A673 (cell line): ENCODE data around the gene OXSR1. TPM values are rescaled to one million over a fixed set of nuclear protein-coding genes. Genes with fewer than 3 reads are reported as not detected.

Experiments
- BruUV-seq: library from RNA; stranded (reverse); fragments of 400-500 nt; replicated peaks from 2 replicates; lab custom pipeline; 2021; lab: Mats Ljungman, UMichigan
- CTCF ChIA-PET: fragments of 300-600 bp; sonication (Branson Sonifier 250); formaldehyde crosslinking; loops from one replicate; lab custom pipeline; 2022; ENCODE audit warnings: antibody characterized with exemption; lab: Charles Lee
- POLR2A ChIA-PET: fragments of 300-600 bp; sonication (Branson Sonifier 250); formaldehyde crosslinking; loops from one replicate; lab custom pipeline; 2022; ENCODE audit warnings: antibody characterized with exemption; ENCODE audit not compliant: low non-redundant PET; lab: Charles Lee
- DNase-seq: peaks from one replicate; pipeline ENCODE4 v3.0.0-alpha.2; 2015; ENCODE audit warnings: low spot score
- H3K27ac ChIP-seq: fragments of 200-600 bp; sonication (generic); 2 replicates; pipeline ENCODE4 v1.5.1; 2016; ENCODE audit warnings: mixed run types, low read depth, mild to moderate bottlenecking, mixed read lengths, antibody characterized with exemption, low read length; ENCODE audit not compliant: poor library complexity, severe bottlenecking
- H3K27me3 ChIP-seq: fragments of 200-600 bp; sonication (generic); replicated peaks from 2 replicates; pipeline ENCODE4 v1.6.1; 2017; ENCODE audit warnings: mixed run types, low read depth, mild to moderate bottlenecking, mixed read lengths, antibody characterized with exemption, low read length; ENCODE audit not compliant: insufficient read depth, poor library complexity
- H3K36me3 ChIP-seq: fragments of 200-600 bp; sonication (generic); 2 replicates; pipeline ENCODE4 v1.6.1; 2016; ENCODE audit warnings: mixed run types, mild to moderate bottlenecking, mixed read lengths, antibody characterized with exemption, low read length; ENCODE audit not compliant: insufficient read depth, poor library complexity, severe bottlenecking
- H3K4me1 ChIP-seq: fragments of 200-600 bp; sonication (generic); 2 replicates; pipeline ENCODE4 v1.6.1; 2017; ENCODE audit warnings: mixed run types, mild to moderate bottlenecking, mixed read lengths, antibody characterized with exemption, low read length; ENCODE audit not compliant: insufficient read depth, poor library complexity, severe bottlenecking
- H3K4me3 ChIP-seq: fragments of 200-600 bp; sonication (generic); 2 replicates; pipeline ENCODE4 v1.5.1; 2016; ENCODE audit warnings: low read depth, mixed run types, mild to moderate bottlenecking, mixed read lengths, low read length; ENCODE audit not compliant: poor library complexity, severe bottlenecking
- H3K9me3 ChIP-seq: fragments of 200-600 bp; sonication (generic); 2 replicates; pipeline ENCODE4 v1.6.1; 2016; ENCODE audit warnings: mixed run types, low read depth, mild to moderate bottlenecking, mixed read lengths, antibody characterized with exemption, low read length; ENCODE audit not compliant: poor library complexity, severe bottlenecking
- CTCF ChIP-seq: fragments of 300-800, 200-600 bp; sonication (generic); conservative IDR thresholded peaks from 2 replicates; pipeline ENCODE4 v1.5.1; 2017; ENCODE audit warnings: low read depth, mild to moderate bottlenecking, antibody characterized with exemption, low read length, moderate library complexity, mixed read lengths
- EZH2 ChIP-seq: fragments of 200-600 bp; sonication (generic); IDR thresholded peaks from 2 replicates; pipeline ENCODE4 v1.6.1; 2017; ENCODE audit warnings: borderline replicate concordance, low read depth, mild to moderate bottlenecking, mixed read lengths, antibody characterized with exemption, low read length; ENCODE audit not compliant: poor library complexity, severe bottlenecking
- intact Hi-C: fragments of 100-400 bp; cut with micrococcal nuclease; formaldehyde crosslinking; loops from one replicate; pipeline ENCODE4 v1.10.0; 2022; ENCODE audit not compliant: unreplicated experiment
- total RNA-seq: library from RNA; stranded (reverse); gene quantifications from 2 replicates; pipeline ENCODE4 v1.2.3, GENCODE V29; 2021

Gene OXSR1
- total RNA-seq, 1 experiment from 2014 or later: 30.9 TPM

GRCh38 chr3:38227989-38228388 lies 62.7 kb downstream of the OXSR1 start:
- intact Hi-C loops: no loop called here
- peaks cover 26% of the 10 kb centered on the region for H3K4me1 ChIP-seq
- H3K36me3 ChIP-seq: peaks cover 4% of the 10 kb centered on the region
- DNase-seq: peak; percentile 74
- TF ChIP-seq EZH2 (no peak), CTCF (no peak)
- no peaks in the 10 kb centered on the region for H3K9me3 ChIP-seq
- no peaks in the 10 kb centered on the region for H3K27me3 ChIP-seq
- H3K4me3 ChIP-seq: no peak overlapping the region
- BruUV-seq: no TSS peak
- ChIA-PET CTCF (no interaction called here), POLR2A (no interaction called here)
- peak overlapping the region; percentile 54 for H3K27ac ChIP-seq

- Histone ChIP-seq H3K9me3 (no peaks in the 10 kb centered on the region), H3K27ac (no peak overlapping the region), H3K36me3 (peaks cover 4% of the 10 kb centered on the region), H3K4me3 (no peak overlapping the region), H3K4me1 (peaks cover 26% of the 10 kb centered on the region), H3K27me3 (no peaks in the 10 kb centered on the region)
- POLR2A ChIA-PET: no interaction called here
- intact Hi-C loops: no loop called here
- no peak for TF ChIP-seq CTCF
- TF ChIP-seq EZH2: no peak
- no TSS peak for BruUV-seq
- CTCF ChIA-PET: no interaction called here
- DNase-seq: no peak
Measured at GRCh38 chr3:38229036-38229435, 63.7 kb downstream of the OXSR1 start.

GRCh38 chr3:38232701-38233100 lies 67.4 kb downstream of the OXSR1 start:
- peaks cover 13% of the 10 kb centered on the region for H3K4me1 ChIP-seq
- no peaks in the 10 kb centered on the region for H3K27me3 ChIP-seq
- H3K9me3 ChIP-seq: no peaks in the 10 kb centered on the region
- TF ChIP-seq CTCF (no peak), EZH2 (no peak)
- ChIA-PET POLR2A (interaction anchor here (0.7 kb wide), 1 partner anchor 27 kb away, joined by 3 read pairs; no protein-coding TSS in a partner anchor), CTCF (no interaction called here)
- no peak overlapping the region for H3K27ac ChIP-seq
- no TSS peak for BruUV-seq
- no peak for DNase-seq
- no peak overlapping the region for H3K4me3 ChIP-seq
- H3K36me3 ChIP-seq: no peaks in the 10 kb centered on the region
- intact Hi-C loops: no loop called here
